SK-N-SH (cell line): ENCODE measurements around the gene LDAF1.

Source experiments
- CTCF ChIP-seq: fragments of 200-600 bp; sonication (generic); IDR thresholded peaks from 2 replicates; pipeline ENCODE4 v1.6.1; 2017; ENCODE audit warnings: antibody characterized with exemption, mild to moderate bottlenecking, moderate library complexity
- EP300 ChIP-seq, 2 experiments: IDR thresholded peaks; 2 replicates each; pipeline versions ENCODE4 v1.4.0 to v1.6.1; 2012; ENCODE audit warnings: borderline replicate concordance in 1 of 2, low read depth in 1 of 2, low read length in 1 of 2
- EZH2phosphoT487 ChIP-seq: fragments of 200-600 bp; sonication (generic); IDR thresholded peaks from 2 replicates; pipeline ENCODE4 v1.6.1; 2017; ENCODE audit warnings: low read depth, mixed run types, mild to moderate bottlenecking, antibody characterized with exemption, moderate library complexity, borderline replicate concordance
- GABPA ChIP-seq: IDR thresholded peaks from 2 replicates; pipeline ENCODE4 v1.4.0; 2012; ENCODE audit warnings: low read depth, mild to moderate bottlenecking
- IRF3 ChIP-seq: fragments of 150-350 bp; IDR thresholded peaks from 2 replicates; pipeline ENCODE4 v1.6.1; 2016; ENCODE audit warnings: mild to moderate bottlenecking, low read depth, low read length
- MAX ChIP-seq: IDR thresholded peaks from 2 replicates; pipeline ENCODE4 v1.4.0; 2012; ENCODE audit warnings: low read depth
- NFIC ChIP-seq: IDR thresholded peaks from 2 replicates; pipeline ENCODE4 v1.4.0; 2012; ENCODE audit warnings: borderline replicate concordance
- PBX3 ChIP-seq: IDR thresholded peaks from 2 replicates; pipeline ENCODE4; 2012
- POLR2AphosphoS5 ChIP-seq: IDR thresholded peaks from 2 replicates; pipeline ENCODE4 v1.6.1; 2012; ENCODE audit warnings: low read depth, low read length
- TCF12 ChIP-seq: IDR thresholded peaks from 2 replicates; pipeline ENCODE4 v1.4.0; 2012
- TEAD4 ChIP-seq: IDR thresholded peaks from 2 replicates; pipeline ENCODE4 v1.4.0; 2012; ENCODE audit warnings: mild to moderate bottlenecking, borderline replicate concordance; ENCODE audit not compliant: insufficient read depth
- USF1 ChIP-seq: IDR thresholded peaks from 2 replicates; pipeline ENCODE4 v1.4.0; 2012; ENCODE audit warnings: low read depth, borderline replicate concordance
- ZBTB33 ChIP-seq: IDR thresholded peaks from 2 replicates; pipeline ENCODE4 v1.4.0; 2012; ENCODE audit warnings: low read depth, borderline replicate concordance

GRCh38 chr16:21167929-21168602 lies 9.6 kb downstream of the LDAF1 start:
- TF ChIP-seq CTCF (no peak), IRF3 (no peak), NFIC (no peak), ZBTB33 (no peak), EZH2phosphoT487 (no peak), TCF12 (no peak), EP300 (IDR thresholded peaks at IDR 0.05; ENCODE audit: borderline replicate concordance in 1 of 2, low read depth in 1 of 2, low read length in 1 of 2) (no peak), POLR2AphosphoS5 (no peak), TEAD4 (no peak), USF1 (no peak), GABPA (no peak), PBX3 (no peak), MAX (no peak)
